Stomach (tissue), 4 donors: Measurements from ENCODE around the gene DPP7.

ENCODE experiments used
- CTCF ChIP-seq, 7 experiments: fragments of 450-650 bp in 4 of 7; fragments of 200-600 bp in 3 of 7; sonication (generic) in 3 of 7; IDR thresholded peaks; one replicate each; pipeline ENCODE4 v1.5.1; 2016 to 2019; ENCODE audit warnings: antibody characterized with exemption in 7 of 7, control low read depth in 2 of 7, mild to moderate bottlenecking in 1 of 7
- POLR2A ChIP-seq, 4 donors: fragments of 450-650 bp; IDR thresholded peaks; one replicate each; pipeline ENCODE4 v1.6.1; 2016; ENCODE audit warnings: antibody characterized with exemption in 4 of 4, control low read depth in 2 of 4, mild to moderate bottlenecking in 1 of 4, moderate library complexity in 1 of 4

GRCh38 chr9:137084526-137084925 lies 30.0 kb downstream of the DPP7 start:
- TF ChIP-seq POLR2A (IDR thresholded peaks at IDR 0.05) (no peak), CTCF (IDR thresholded peaks at IDR 0.05) (no peak)
